Smooth muscle cell (in vitro differentiated cells): ENCODE data around the gene CACTIN. TPM values are rescaled to one million over a fixed set of nuclear protein-coding genes. Genes with fewer than 3 reads are reported as not detected.

Experiments
- DNase-seq: peaks from one replicate; lab custom pipeline; 2025; ENCODE audit not compliant: unreplicated experiment; lab: John Stamatoyannopoulos, UW
- H2AFZ ChIP-seq: fragments of 200-600 bp; sonication (generic); 2 replicates; pipeline ENCODE4 v1.6.0; 2016; ENCODE audit warnings: antibody characterized with exemption, low read depth, mild to moderate bottlenecking
- H3F3A ChIP-seq: fragments of 200-600 bp; sonication (generic); 2 replicates; pipeline ENCODE4 v1.6.0; 2017; ENCODE audit warnings: antibody characterized with exemption, low read depth
- H3K27ac ChIP-seq: fragments of 200-600 bp; sonication (generic); 2 replicates; pipeline ENCODE4 v1.5.1; 2016; ENCODE audit warnings: low read depth, mild to moderate bottlenecking
- H3K27me3 ChIP-seq: fragments of 200-600 bp; sonication (generic); 2 replicates; pipeline ENCODE4 v1.6.1; 2016; ENCODE audit warnings: low read depth, mild to moderate bottlenecking
- H3K36me3 ChIP-seq: fragments of 200-600 bp; sonication (generic); 2 replicates; pipeline ENCODE4 v1.5.1; 2016; ENCODE audit warnings: low read depth
- H3K4me1 ChIP-seq: fragments of 200-600 bp; sonication (generic); 2 replicates; pipeline ENCODE4 v1.5.1; 2016; ENCODE audit warnings: low read depth
- H3K4me2 ChIP-seq: fragments of 200-600 bp; sonication (generic); 2 replicates; pipeline ENCODE4 v1.6.0; 2016; ENCODE audit warnings: mild to moderate bottlenecking
- H3K4me3 ChIP-seq: fragments of 200-600 bp; sonication (generic); 2 replicates; pipeline ENCODE4 v1.5.1; 2016; ENCODE audit warnings: mild to moderate bottlenecking
- H3K79me2 ChIP-seq: fragments of 200-600 bp; sonication (generic); 2 replicates; pipeline ENCODE4 v1.6.0; 2016; ENCODE audit warnings: low read depth, mild to moderate bottlenecking
- H3K9ac ChIP-seq: fragments of 200-600 bp; sonication (generic); 2 replicates; pipeline ENCODE4 v1.6.0; 2016; ENCODE audit warnings: low read depth
- H3K9me3 ChIP-seq: fragments of 200-600 bp; sonication (generic); replicated peaks from 2 replicates; pipeline ENCODE4 v1.5.1; 2016; ENCODE audit warnings: low read depth
- H4K20me1 ChIP-seq: fragments of 200-600 bp; sonication (generic); 2 replicates; pipeline ENCODE4 v1.6.0; 2016; ENCODE audit warnings: low read depth
- WGBS: methylation state at CpG from one replicate; pipeline ENCODE4 v1.1.7; 2016; ENCODE audit warnings: low lambda C conversion rate; 5-methylcytosine and 5-hydroxymethylcytosine counted together
- polyA plus RNA-seq: library from polyadenylated mRNA; unstranded; fragments of >200 nt; fragmentation: Nextera tagmentation; extraction: Ambion mirVana; gene quantifications from 2 replicates; pipeline ENCODE4 v1.2.1, GENCODE V29; 2016
- total RNA-seq: library from RNA; depleted of rRNA; stranded (reverse); fragments of >200 nt; gene quantifications from 2 replicates; pipeline ENCODE4 v1.2.3, GENCODE V29; 2014
- TF ChIP-seq, protein P1 (sequence below): fragments of 200-600 bp; sonication (generic); IDR thresholded peaks from 2 replicates; pipeline ENCODE4 v1.5.1; 2017; ENCODE audit warnings: borderline replicate concordance, mild to moderate bottlenecking, antibody characterized with exemption; ENCODE audit not compliant: insufficient read depth, poor library complexity, severe bottlenecking

Gene CACTIN
- total and polyA plus RNA-seq, 2 experiments from 2014 or later: 16.7 to 22.5 TPM

- Histone ChIP-seq H3K79me2 (no peaks in the 10 kb centered on the region), H2AFZ (no peak overlapping the region), H4K20me1 (no peaks in the 10 kb centered on the region), H3F3A (no peaks in the 10 kb centered on the region), H3K4me3 (no peak overlapping the region), H3K36me3 (no peaks in the 10 kb centered on the region), H3K9me3 (no peaks in the 10 kb centered on the region), H3K27me3 (no peaks in the 10 kb centered on the region), H3K27ac (no peak overlapping the region), H3K9ac (no peak overlapping the region), H3K4me2 (no peak overlapping the region), H3K4me1 (no peaks in the 10 kb centered on the region)
- TF ChIP-seq, protein P1, sequence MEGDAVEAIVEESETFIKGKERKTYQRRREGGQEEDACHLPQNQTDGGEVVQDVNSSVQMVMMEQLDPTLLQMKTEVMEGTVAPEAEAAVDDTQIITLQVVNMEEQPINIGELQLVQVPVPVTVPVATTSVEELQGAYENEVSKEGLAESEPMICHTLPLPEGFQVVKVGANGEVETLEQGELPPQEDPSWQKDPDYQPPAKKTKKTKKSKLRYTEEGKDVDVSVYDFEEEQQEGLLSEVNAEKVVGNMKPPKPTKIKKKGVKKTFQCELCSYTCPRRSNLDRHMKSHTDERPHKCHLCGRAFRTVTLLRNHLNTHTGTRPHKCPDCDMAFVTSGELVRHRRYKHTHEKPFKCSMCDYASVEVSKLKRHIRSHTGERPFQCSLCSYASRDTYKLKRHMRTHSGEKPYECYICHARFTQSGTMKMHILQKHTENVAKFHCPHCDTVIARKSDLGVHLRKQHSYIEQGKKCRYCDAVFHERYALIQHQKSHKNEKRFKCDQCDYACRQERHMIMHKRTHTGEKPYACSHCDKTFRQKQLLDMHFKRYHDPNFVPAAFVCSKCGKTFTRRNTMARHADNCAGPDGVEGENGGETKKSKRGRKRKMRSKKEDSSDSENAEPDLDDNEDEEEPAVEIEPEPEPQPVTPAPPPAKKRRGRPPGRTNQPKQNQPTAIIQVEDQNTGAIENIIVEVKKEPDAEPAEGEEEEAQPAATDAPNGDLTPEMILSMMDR: no peak
- WGBS: 46% methylated on average over 11 of the region's 11 CpGs
- no peak for DNase-seq
Measured at GRCh38 chr19:3593156-3593555, 33.4 kb downstream of the CACTIN start.

DNA sequence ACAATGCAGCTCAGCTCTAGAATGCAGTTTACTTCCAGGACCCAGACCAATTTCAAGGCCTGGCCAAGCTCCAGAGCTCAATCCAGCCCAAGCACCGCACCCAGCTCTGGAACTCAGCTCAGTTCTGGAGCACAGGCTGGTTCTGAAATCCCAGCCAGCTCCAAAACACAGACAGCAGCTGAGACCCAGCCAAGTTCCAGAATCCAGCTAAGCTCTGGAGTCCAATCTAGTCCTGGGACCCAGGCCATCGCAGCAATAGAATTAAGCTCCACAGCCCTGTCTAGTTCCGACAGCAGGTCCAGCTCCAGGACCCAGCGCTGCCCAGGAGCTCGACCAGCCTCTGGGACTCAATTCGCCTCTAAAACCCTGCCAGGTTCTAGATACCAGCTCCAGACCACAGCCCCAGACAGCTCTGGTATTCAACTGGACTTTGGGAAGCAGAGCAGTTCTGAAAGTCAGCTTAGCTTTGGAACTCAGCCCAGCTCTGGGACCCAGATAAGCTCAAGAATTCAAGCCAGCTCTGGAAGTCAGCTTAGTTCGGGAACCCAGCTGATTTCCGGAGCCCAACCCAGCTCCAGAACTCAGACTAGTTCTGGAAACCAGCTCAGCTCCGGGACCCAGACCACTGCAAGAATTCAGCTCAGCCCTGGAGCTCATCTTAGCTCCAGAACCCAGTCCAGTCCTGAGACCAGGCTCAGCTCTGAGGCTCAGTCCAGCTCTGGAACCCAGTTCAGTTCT lies 34.5 kb downstream of the CACTIN start:
- H3K27me3 ChIP-seq: no peaks in the 10 kb centered on the region
- no peaks in the 10 kb centered on the region for H3K9me3 ChIP-seq
- no peak overlapping the region for H2AFZ ChIP-seq
- H3K4me1 ChIP-seq: no peaks in the 10 kb centered on the region
- no peak for DNase-seq
- H3K27ac ChIP-seq: no peak overlapping the region
- H3K9ac ChIP-seq: no peak overlapping the region
- H3K4me3 ChIP-seq: no peak overlapping the region
- 95% methylated on average over 9 of the region's 9 CpGs for WGBS
- H3F3A ChIP-seq: no peaks in the 10 kb centered on the region
- H3K4me2 ChIP-seq: no peak overlapping the region
- H4K20me1 ChIP-seq: no peaks in the 10 kb centered on the region
- no peaks in the 10 kb centered on the region for H3K36me3 ChIP-seq
- no peaks in the 10 kb centered on the region for H3K79me2 ChIP-seq
- TF ChIP-seq, protein P1: no peak

GRCh38 chr19:3590991-3591659 lies 35.5 kb downstream of the CACTIN start:
- Histone ChIP-seq H4K20me1 (no peaks in the 10 kb centered on the region), H3K4me2 (no peak overlapping the region), H3K9ac (no peak overlapping the region), H3K36me3 (no peaks in the 10 kb centered on the region), H3F3A (no peaks in the 10 kb centered on the region), H2AFZ (no peak overlapping the region), H3K4me3 (no peak overlapping the region), H3K9me3 (no peaks in the 10 kb centered on the region), H3K27me3 (peaks cover 3% of the 10 kb centered on the region), H3K4me1 (no peaks in the 10 kb centered on the region), H3K79me2 (no peaks in the 10 kb centered on the region), H3K27ac (no peak overlapping the region)
- WGBS: 88% methylated on average over 8 of the region's 8 CpGs
- no peak for DNase-seq
- TF ChIP-seq, protein P1: no peak
